ENCODE measurements around the gene PCNX1.

GRCh38 chr14:70931008-70931407 lies 23.7 kb downstream of the PCNX1 start:
- TF ChIP-seq CTCF (IDR thresholded peaks at IDR 0.05) (no peak), EP300 (IDR thresholded peaks at IDR 0.05) (no peak)
